Activated CD4-positive, alpha-beta T cell treated with anti-CD3 and anti-CD28 coated beads, Interleukin-2, Interleukin-4, amounts not matched to agents 100 ng/mL and 50 ng/mL, durations not matched to agents 16 hours and 8 hours (primary cell): Measurements from ENCODE around the gene BAIAP2.
A peak's percentile ranks its signal among the peaks of the same experiment; 100 is the strongest.

ENCODE experiments used
- DNase-seq: peaks from one replicate; pipeline ENCODE4 v3.0.0-alpha.2; 2020; ENCODE audit warnings: low spot score

The BAIAP2 gene

DNA sequence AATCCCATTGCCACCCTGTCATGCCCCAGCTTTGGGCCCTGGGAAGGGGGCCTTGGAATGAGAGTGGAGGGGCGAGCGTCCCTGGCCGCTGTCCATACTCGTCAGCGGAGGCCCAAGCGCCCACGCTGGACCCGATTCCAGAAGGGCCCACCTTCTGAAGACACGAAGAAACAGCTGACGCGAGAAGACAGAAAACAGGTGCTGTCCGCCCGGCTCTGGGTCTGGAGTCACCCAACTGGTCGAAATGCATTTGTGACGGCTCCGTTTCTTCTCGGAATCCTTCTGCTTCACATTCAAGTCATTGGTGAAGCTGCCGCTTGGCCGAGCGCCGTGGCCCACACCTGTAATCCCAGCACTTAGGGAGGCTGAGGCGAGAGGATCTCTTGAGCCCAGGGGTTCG is 77.5 kb downstream of the BAIAP2 start:
- no peak for DNase-seq

DNA sequence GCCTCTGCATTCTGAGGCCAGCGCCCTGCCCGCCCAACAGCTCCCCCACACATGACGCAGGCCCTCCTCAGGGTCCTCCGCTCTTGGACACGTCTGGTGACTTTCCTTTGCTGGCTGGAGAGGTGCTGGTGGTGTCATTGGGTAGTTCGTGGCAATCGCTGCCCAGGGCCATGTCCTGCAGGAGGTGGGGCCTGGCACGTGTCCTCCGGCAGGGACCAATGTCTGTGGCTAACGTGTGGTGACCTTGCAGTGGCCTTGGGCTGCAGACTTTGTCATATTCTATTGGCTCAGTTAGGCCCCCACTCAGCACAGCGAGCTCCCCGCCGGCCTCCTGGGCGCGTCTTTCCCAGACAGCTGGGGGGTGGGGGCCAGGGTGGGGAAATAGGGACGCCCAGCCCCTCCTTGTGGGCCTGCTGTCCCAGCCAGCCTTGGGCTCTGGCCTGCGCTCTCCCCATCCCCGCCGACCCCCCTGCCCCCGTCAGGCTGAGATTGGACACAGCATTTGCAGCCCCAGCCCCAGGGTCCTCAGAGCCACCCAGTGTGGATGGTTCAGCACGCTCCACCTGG is 78.3 kb downstream of the BAIAP2 start:
- DNase-seq, result no peak

DNA sequence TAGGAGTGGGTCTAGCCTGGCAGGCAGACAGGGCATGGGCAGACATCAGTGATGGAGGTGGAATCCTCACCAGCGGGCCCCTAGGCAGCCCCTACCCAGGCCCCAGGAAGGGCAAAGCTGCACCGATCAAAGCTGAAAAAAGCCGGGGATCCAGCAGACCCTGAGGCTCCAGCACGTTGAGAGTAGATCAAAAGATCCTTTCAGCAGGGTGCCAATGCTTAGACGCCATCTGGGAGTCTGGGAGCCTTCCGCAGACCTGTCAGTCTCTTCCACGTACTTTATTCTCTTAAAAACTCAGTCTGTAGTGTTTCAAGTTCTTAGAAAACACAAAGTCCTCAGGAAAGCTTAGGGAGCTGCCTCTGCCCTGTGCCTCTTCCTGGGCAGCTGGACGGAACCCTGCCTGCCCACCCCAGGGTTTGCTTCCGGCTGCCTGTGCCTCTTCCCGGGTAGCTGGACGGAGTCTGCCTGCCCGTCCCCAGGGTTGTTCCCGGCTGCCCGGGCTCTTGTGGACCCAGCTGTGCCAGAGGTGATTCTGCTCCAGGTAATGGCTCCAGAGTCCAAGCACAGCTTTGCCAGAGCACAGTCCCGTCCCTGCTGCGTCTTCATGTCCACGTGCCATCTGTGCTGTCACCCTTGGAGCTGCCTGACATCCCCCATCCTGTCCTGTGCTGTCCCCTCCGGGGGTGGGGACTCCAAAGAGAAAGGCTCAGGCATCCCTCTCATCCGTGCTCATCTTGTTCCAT is 79.6 kb downstream of the BAIAP2 start:
- DNase-seq, result no peak

DNA sequence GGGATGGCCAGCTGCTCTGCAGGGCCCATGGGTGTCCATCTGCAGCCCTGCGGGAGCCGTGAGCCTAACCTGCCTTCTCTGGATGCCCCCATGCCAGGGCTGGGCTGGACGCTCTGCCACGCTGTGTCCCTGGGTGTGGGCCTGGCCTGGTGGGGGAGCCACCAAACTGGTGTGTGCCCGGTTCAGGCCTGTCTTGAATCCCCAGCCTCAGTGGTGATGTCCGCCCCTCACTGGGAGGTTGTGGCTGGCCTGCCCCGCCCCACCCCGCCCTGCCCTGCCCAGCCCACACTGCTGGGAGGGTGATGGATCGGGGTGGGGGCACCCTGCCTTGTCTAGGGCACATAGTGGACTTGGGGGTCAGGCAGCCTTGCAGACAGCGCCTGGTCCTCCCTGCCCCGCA is 80.3 kb downstream of the BAIAP2 start:
- no peak for DNase-seq

DNA sequence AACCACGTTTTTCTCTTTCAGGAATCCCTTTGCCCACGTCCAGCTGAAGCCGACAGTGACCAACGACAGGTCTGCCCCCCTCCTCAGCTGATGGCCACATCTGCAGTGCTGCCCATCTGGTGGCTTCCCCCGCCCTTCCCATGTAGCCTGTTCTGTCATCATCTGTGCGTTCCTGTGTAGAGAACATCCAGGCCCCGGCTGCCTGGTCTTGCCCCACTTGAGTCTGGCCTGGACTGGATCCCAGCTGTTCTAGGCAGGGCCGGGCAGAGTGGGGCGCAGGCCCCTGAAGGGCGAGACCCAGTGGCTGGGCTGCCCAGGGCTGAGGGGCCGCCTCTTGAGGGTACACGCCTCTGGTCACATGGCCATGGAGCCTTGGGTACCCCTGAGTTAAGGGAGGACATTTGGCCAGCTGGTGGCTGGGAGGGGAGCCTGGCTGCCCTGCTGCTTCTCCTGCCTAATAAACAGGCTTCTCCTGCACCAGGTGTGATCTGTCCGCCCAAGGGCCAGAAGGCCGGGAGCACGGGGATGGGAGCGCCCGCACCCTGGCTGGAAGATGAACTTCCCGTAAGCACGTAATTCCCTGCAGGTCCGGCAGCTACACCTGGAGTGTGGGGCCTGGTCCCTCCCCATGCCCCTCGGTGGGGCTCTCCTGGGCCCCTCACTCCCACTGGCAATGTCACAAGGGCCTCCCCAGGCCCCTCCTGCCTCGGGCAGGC is 81.0 kb downstream of the BAIAP2 start:
- no peak for DNase-seq

DNA sequence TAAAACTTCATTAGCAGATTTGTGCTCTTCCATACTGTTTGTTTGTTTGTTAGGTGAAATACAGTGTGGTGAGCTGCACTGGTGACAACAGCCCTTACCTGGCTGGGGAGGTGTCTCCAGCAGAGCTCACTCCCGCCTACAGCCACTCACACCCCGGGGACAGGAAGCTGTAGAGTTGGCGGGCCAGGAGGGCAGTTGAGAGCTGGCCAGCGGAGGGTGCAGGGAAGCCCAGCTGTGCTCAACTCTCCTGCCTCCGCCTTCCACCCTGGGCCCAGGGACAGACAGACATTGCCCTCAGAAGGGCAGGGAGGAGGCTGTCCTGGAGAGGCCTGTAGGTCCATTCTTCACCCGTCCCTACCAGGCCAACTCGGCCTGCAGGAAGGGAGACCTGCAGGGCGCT is 81.8 kb downstream of the BAIAP2 start:
- DNase-seq, result no peak

DNA sequence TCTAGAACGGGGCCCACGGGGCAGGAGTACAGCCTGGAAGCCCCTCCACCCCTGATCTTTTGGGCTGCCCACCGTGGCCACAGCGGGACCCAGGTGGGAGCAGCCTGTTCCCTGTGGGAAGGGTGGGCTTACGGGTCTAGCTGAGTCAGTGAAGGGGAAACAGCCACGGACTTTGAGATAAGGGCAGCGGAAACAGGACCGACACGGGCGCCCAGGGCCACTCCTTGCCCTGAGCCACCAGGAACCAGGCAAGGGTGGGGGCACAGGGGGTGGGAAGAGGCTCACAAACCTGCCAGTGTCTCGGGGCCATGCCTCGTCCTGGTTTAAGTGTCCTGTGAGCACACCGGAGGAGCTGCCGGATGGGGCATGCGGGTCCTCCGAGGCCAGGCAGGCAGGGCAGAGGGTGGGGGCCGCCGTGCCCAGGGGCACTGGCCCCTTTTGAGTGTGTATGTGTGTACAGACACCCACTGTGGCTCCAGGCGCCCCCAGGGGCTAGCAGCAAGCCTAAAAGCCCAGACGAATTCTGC is 82.8 kb downstream of the BAIAP2 start:
- DNase-seq, result no peak

DNA sequence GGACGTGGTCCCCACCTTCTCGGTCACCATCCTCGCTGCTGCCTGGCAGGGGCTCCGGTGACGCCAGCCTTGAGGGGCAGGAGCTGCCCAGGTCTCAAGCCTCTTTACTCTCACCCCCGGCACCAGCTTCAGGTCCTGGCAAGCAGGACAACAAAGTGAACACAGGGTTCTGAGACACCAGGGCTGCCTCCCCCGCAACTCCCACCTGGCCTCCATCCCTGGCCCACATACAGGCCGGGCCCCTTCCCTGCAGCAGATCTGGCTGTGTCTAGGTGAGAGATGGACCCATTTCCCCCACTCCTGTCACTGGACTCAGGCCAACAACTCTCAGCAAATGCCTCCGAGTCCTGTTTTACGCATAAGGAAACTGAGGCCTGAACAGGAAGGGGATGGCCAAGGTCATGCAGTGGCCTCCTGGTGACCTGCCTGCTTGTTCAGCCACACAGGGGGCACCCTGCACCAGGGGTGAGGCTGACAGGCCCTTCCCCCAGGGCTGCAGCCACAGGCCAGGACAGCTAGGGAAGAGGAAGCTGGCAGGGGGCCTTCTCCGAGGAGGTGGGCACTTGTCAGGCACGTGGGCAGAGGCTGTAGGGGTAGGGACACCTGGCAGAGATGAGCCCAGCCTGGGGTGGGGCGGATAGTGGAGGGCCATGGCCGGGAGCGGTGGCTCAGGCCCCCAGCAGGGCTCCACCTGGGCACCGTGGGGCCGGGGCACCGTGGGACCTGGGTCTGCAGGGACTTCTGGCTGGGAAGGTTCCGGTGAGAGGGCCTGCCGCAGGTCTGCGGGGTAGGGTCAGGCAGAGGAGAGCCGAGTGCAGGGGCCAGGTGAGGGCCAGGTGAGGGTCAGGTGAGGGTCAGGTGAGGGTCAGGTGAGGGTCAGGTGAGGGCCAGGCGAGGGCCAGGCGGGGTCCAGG is 83.6 kb downstream of the BAIAP2 start:
- DNase-seq, result no peak

DNA sequence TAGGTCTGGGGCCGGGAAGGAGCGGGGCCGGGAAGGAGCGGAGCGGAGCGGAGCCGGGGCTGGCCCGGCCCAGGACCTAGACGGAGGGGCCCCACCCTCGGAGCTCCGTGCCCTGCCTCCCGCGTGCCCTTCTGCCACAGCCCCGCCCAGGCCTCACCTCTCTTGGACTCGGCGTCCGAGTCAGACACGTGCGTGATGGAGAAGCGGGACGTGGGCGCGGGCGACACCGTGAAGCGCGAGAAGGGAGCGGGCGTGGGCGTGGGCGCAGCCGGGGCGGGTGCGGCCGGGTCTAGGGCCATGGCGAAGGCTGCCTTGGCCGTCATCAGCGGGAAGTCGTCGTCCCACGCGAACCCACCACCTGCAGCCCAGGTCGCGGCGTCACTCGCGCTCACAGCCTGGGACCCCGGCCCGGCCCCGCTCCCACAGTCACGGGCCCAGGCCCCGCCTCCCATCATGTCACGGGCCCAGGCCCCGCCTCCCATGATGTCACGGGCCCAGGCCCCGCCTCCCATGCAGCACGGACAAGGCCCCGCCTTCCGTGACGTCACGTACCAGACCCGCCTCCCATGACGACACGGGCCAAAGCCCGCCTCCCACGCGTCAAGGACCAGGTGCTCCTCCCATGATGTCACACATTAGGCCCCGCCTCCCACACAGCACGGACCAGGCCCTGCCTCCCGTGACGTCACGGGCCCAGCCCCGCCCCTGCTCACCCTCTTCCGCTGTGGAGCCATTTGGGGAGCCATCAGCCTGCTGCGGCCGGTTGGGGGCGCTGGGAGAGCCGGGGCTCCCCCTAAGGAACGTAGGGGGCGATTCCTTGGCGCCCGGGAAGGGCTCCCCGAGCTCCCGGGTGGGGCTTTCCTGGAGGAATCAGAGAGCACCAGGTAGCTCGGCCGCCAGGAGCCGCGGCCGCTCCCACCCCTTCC is 84.5 kb downstream of the BAIAP2 start:
- peak; percentile 88 for DNase-seq

DNA sequence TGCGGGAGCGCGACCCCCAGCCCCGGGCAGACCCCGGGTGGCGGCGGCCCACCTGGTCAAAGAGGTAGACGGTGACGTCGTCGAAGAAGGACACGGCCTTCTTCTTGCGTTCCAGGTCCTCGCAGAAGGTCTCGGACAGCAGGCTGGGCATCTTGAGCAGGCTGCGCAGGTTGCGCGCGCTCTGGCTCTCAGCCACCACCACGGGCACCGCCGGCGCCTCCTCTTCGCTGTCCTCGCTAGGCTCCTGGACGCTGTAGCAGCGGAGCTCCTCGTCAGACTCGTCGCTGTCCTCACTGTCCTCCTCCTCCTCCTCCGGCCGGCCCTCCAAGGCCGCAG is 85.2 kb downstream of the BAIAP2 start:
- DNase-seq, result no peak

DNA sequence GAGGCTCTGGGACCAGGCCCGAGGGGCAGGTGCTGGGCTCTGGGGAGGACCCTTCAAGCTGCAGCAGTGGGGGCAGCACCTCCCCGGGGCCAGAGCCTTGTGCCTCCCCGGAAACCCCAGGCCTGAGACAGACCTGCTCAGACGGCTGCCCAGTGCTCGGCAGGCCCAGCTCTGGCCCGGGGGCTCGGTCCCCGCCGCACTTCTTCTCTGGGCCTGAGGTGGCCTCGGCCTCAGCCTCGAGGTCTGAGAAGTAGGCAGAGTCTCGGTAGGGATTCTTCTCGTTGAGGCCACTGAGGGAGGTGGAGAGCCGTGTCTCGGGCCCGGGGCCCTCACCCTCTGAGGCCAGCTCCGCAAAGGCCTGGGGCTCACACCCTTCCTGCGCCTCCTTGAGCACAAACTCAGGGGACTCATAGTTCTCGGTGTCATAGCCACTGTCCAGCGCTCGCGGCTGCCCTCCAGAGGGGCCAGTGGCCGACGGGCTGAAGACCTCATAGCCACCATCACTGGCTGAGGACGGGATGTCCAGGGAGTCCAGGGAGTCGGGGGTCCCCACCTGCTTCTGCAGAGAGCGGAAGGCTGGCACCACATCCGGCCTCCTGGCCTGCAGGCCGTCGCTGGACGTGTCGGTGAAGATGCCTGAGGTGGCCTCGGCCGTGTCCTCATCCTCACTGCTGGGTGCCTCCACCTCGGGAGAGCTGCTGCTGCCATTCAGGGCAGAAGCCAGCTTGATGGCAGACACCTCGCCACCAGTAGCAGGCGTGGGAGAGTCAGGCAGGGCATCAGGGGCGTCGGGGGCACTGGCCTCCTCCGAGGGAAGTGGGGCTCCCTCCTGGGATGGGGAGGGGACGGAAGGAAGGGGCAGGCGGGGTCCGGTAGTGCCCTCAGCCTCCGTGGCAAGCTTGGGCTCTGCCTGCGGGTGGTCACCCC is 86.0 kb downstream of the BAIAP2 start:
- no peak for DNase-seq

DNA sequence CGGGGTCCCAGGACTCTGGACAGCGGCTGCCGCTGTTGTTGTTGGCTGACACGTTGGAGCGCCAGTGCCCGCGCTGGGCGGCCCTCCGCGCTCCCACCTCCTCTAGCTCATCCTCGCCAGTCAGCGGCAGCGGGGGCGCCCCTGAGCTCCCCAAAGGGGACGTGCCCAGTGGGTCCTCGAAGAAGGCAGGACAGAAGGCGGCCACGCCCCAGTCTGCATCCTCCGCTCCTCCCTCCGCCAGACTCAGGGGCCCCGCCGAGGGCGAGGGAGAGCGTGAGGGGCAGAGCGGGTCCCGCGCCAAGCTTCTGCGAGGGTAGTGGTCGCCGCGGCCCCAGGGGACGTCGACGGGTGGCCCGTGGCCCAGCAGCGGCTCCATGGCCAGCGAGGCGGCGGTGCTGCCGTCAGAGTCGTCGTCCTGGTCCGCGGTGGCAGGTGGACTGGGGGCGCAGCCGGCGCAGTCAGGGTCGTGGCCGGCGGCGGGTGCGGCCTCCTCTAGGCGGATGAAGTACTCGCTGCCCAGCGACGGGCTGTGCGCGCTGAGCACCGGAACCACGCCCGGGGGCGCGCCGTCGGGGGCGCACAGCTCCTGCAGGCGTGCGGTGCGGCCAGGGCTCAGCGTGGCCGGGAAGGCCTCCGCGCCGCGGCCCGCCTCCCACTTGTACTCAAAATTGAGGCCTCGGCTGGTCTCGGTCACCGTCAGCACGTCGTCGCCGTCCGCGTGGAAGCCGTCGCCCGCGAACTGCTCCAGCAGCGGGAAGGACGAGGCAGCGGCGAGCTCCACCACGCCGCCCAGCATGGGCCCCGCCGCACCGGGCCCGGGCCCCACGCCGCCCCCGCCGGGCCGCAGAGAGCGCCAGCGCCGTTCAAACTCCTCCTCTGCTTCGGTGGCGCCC is 87.1 kb downstream of the BAIAP2 start:
- DNase-seq, result no peak

DNA sequence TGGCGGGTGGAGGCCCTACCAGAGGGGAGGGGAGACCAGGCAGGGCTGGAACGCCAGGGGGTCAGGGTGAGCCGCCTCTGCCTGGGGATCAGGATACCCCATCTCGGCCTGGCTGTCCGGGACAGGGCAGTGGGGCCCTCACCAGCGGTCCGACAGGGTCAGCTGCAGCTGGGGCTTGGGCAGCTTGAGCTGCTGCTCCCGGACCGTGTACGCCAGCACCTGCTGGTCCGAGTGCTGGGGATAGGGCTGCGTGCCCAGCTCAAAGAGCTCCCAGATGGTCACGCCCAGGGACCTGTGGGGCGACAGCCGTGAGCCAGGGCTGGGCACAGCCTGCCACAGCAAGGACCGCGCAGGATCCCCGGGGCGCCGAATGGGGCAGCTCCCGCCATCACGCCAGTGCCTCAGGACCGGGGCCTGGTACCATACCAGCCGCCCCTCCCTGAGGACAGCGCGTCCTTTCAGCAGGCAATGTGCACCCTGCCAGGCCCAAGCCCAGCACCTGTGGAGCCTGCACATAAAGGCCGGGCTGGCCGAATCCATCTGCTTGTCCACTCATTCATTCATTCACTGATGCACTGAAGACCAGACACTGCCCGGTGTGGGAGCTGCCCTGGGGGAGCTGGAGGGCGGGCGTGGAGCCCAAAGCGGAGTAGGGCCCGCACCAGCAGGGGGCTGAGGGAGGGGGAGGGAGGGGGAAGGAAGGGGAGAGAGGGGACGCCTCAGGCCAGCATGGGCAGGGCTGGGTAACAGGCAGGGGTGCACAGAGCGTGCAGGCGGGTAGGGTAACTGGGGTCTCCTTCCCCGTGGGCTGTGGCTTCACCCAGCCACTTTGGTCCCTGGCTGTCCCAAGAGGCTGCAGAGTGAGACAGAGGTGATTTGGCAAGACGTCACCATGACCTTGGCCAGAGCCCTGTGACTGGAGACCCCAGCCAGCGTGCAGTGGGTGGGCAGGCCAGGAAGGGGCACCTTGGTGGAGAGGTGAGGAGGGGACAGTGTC is 88.4 kb downstream of the BAIAP2 start:
- DNase-seq, result no peak

DNA sequence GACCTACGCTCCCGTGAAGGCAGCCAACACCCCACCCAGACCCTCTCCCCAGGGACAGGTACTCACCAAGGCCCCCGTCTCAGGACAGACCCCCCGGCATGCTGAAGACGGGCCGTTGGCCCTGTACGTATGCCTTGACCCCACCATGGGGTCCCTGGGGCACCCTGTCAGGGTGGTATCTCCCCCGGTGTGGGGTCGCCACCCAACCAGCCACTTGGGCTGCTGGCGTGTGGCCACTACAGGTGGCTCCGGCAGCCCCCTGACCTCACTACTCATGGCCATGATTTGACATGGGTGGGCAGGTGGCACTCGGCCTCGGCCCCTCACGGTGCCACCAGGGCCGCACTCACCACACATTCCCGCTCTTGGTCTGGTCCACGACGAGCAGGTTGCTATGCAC is 89.4 kb downstream of the BAIAP2 start:
- no peak for DNase-seq

DNA sequence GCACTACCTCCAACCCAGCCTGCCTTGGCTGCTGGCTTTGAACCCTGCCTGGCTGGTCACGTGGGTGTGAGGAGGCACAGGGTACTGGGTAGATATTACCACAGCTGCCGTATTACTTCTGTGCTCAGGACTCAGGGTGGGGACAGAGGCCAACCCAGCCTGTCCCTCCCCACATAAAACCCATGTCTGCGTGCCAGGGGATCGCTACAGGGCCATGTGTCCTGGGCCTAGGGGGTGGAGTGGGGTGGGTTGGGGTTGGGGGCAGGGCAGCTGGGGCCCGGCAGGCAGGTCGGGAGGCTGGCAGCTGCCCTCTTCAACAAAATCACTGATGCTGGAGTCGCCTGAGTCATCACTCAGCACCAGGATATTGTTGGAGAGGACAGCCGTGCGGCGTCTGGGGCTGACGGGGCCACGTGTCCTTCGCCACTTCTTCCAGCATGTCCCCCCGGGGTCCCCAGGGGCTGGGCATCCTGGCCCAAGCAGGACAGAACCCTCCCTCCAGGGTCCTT is 90.7 kb downstream of the BAIAP2 start:
- DNase-seq, result no peak

DNA sequence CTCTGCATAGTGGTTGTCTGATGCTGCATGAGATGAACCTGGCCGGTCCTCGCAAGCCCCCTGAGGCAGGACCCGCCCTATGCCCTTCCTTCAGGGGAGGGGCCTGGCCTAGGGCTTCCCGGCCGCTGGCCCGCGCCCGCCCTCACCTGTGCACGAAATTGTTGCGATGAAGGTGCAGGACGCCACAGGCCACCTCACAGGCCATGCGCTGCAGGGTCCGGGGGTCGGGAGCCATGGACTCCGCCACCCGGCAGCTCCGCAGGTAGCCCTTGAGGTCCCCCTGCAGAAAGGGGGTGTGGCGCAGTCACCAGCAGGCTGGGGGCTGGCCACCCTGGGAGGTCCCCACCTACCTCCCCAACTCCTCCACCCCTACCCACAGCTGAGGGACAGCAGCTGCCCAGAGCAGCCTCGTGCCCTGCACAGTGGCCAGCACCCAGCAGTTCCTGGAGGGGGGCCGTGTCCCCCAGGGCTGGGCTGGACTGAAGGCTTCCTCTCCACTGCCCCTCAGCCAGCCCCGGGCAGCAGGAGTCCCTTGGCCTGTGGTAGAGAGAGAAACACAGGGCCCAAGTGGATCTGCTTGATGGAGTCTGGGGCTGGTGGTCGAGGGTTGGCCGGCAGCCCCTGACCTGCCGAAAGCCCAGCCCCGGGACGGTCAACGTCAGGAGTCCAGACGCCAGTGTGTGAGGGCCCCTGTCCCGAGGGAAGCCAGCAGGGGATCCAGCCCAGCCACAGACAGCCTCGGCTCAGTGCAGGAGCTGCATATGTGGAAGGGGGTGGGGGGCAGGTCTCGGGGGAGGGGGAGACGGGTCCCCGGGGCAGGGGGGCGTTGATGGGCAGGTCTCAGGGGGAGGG is 91.6 kb downstream of the BAIAP2 start:
- DNase-seq, result no peak

DNA sequence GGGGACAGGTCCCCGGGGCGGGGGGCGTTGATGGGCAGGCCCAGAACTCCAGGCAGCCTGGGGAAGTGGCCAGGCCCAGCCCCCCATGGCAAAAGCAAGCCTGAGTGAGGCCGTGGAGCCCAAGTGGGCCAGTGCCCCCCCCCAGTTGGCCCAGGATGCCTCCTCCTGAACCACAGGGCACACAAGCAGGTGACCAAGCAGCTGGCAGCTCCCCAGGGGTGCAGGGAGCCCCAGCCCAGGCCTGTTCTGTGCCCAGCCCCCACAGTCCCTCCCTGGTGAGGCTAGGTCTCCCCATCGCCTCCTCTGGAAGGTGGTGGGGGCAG is 92.1 kb downstream of the BAIAP2 start:
- no peak for DNase-seq
